HepG2 (cell line): ENCODE data around the gene KRTCAP2. TPM values are rescaled to one million over a fixed set of nuclear protein-coding genes. Genes with fewer than 3 reads are reported as not detected.

Experiments
- AHR ChIP-seq: IDR thresholded peaks from 2 replicates; pipeline ENCODE4 v1.6.1; 2018; ENCODE audit warnings: missing genetic modification reagents, missing compliant biosample characterization
- CC2D1A ChIP-seq: sonication (generic); formaldehyde crosslinking; IDR thresholded peaks from 2 replicates; pipeline ENCODE4 v1.8.1; 2023; ENCODE audit warnings: mild to moderate bottlenecking, missing genetic modification reagents
- CEBPZ ChIP-seq: IDR thresholded peaks from 2 replicates; pipeline ENCODE4 v1.6.1; 2012; ENCODE audit warnings: low read length, improper control_type of control experiment
- CHD4 ChIP-seq: fragments of 200-600 bp; sonication (generic); IDR thresholded peaks from 2 replicates; pipeline ENCODE4 v1.7.0; 2017; ENCODE audit warnings: mild to moderate bottlenecking, low read length, borderline replicate concordance
- ETV5 ChIP-seq: IDR thresholded peaks from 2 replicates; pipeline ENCODE4 v1.6.1; 2018; ENCODE audit warnings: missing biosample characterization, missing genetic modification reagents, inconsistent platforms, borderline replicate concordance
- HNRNPLL ChIP-seq: fragments of 200-400 bp; formaldehyde crosslinking; IDR thresholded peaks from 2 replicates; pipeline ENCODE4 v1.6.1; 2017; ENCODE audit warnings: mild to moderate bottlenecking, low read depth, low read length; ENCODE audit not compliant: poor library complexity, severe bottlenecking
- KAT7 ChIP-seq: IDR thresholded peaks from 2 replicates; pipeline ENCODE4 v1.6.1; 2018; ENCODE audit warnings: borderline replicate concordance, missing compliant biosample characterization
- KLF15 ChIP-seq: sonication (generic); formaldehyde crosslinking; IDR thresholded peaks from 2 replicates; pipeline ENCODE4 v1.8.1; 2023; ENCODE audit warnings: borderline replicate concordance, mild to moderate bottlenecking, inconsistent platforms, missing genetic modification reagents, mixed read lengths
- NFYB ChIP-seq: sonication (generic); formaldehyde crosslinking; IDR thresholded peaks from 2 replicates; pipeline ENCODE4 v1.4.0; 2020; ENCODE audit warnings: missing genetic modification reagents
- RFXAP ChIP-seq: sonication (generic); formaldehyde crosslinking; IDR thresholded peaks from 2 replicates; pipeline ENCODE4 v1.4.0; 2020; ENCODE audit warnings: missing genetic modification reagents, borderline replicate concordance
- TP53 ChIP-seq: sonication (generic); formaldehyde crosslinking; conservative IDR thresholded peaks from 2 replicates; pipeline ENCODE4 v1.4.0; 2020; ENCODE audit warnings: missing genetic modification reagents
- UBTF ChIP-seq: sonication (generic); formaldehyde crosslinking; IDR thresholded peaks from 2 replicates; pipeline ENCODE4 v1.4.0; 2020; ENCODE audit warnings: mild to moderate bottlenecking, missing genetic modification reagents
- WIZ ChIP-seq: sonication (generic); formaldehyde crosslinking; IDR thresholded peaks from 2 replicates; pipeline ENCODE4 v1.5.1; 2020; ENCODE audit warnings: mild to moderate bottlenecking, missing genetic modification reagents
- ZBTB25 ChIP-seq: IDR thresholded peaks from 2 replicates; pipeline ENCODE4 v1.6.1; 2018; ENCODE audit warnings: missing genetic modification reagents
- ZFP36 ChIP-seq: fragments of 150-350 bp; IDR thresholded peaks from 2 replicates; pipeline ENCODE4 v1.6.1; 2018; ENCODE audit warnings: borderline replicate concordance, low read length, low read depth; ENCODE audit not compliant: partially characterized antibody
- ZNF317 ChIP-seq: sonication (generic); formaldehyde crosslinking; IDR thresholded peaks from 2 replicates; pipeline ENCODE4 v1.5.0; 2020; ENCODE audit warnings: mild to moderate bottlenecking, missing genetic modification reagents
- ZNF557 ChIP-seq: sonication (generic); formaldehyde crosslinking; IDR thresholded peaks from 2 replicates; pipeline ENCODE4 v1.4.0; 2020; ENCODE audit warnings: missing genetic modification reagents
- ZNF562 ChIP-seq: sonication (generic); formaldehyde crosslinking; IDR thresholded peaks from 2 replicates; pipeline ENCODE4 v1.8.0; 2022; ENCODE audit warnings: missing genetic modification reagents, borderline replicate concordance
- ZNF567 ChIP-seq: sonication (generic); formaldehyde crosslinking; IDR thresholded peaks from 2 replicates; pipeline ENCODE4 v1.8.1; 2023; ENCODE audit warnings: mild to moderate bottlenecking, missing genetic modification reagents, borderline replicate concordance
- ZNF577 ChIP-seq: sonication (generic); formaldehyde crosslinking; IDR thresholded peaks from 2 replicates; pipeline ENCODE4 v1.4.0; 2020; ENCODE audit warnings: mild to moderate bottlenecking, low read depth, missing genetic modification reagents, borderline replicate concordance
- ZNF580 ChIP-seq: IDR thresholded peaks from 2 replicates; pipeline ENCODE4 v1.6.1; 2016; ENCODE audit warnings: low read depth, borderline replicate concordance
- polyA plus RNA-seq, 8 experiments: library from polyadenylated mRNA; depleted of rRNA in 3 of 8; stranded (reverse) in 7 of 8; unstranded in 1 of 8; fragments of >200 nt; fragmentation: Illumina TruSeq in 4 of 8; extraction: Trizol in 4 of 8; gene quantifications; 2 replicates each; pipeline versions ENCODE4 v1.2.1 to v1.2.3, GENCODE V29; 2011 to 2016; ENCODE audit warnings: low read depth in 4 of 8, missing spikeins in 1 of 8, mixed read lengths in 1 of 8; ENCODE audit not compliant: insufficient read depth in 1 of 8
- total RNA-seq, 5 experiments: library from RNA; depleted of rRNA; stranded (reverse); fragments of >200 nt; fragmentation: Illumina TruSeq; extraction: Trizol; gene quantifications; 2 replicates each; pipeline ENCODE4 v1.2.3, GENCODE V29; 2016; ENCODE audit warnings: low read depth in 1 of 5

Gene KRTCAP2
- total and polyA plus RNA-seq, 2 of the 13 experiments (the other 11 are each of a cell fraction or from before 2014, with no cell fraction given) = 77.3 to 79.4 TPM

GRCh38 chr1:155127105-155127966 lies 45.8 kb downstream of the KRTCAP2 start, which contains the start of gene EFNA1 (continued):
- TF ChIP-seq WIZ (CRISPR knock-in tag) (no peak), CEBPZ (no peak), CC2D1A (no peak), ZFP36 (peak; percentile 30), ZNF577 (CRISPR knock-in tag) (no peak), ZNF317 (CRISPR knock-in tag) (peak; percentile 77), KLF15 (CRISPR knock-in tag) (peak; percentile 84), ETV5 (CRISPR knock-in tag) (peak; percentile 64), UBTF (CRISPR knock-in tag) (peak; percentile 78), HNRNPLL (peak; percentile 98), ZNF567 (CRISPR knock-in tag) (no peak; the same call in 1 of the 2 replicates), KAT7 (CRISPR knock-in tag) (no peak; the same call in 1 of the 2 replicates), ZNF557 (peak; percentile 31; the same call in 1 of the 2 replicates), ZNF562 (no peak), NFYB (CRISPR knock-in tag) (no peak; the same call in 1 of the 2 replicates), AHR (peak; percentile 78; the same call in 1 of the 2 replicates), CHD4 (0 out of 2 replicates have a peak, but pooled peaks have one; percentile 6), ZNF580 (CRISPR knock-in tag) (peak; percentile 88; the same call in 1 of the 2 replicates), TP53 (CRISPR knock-in tag) (0 out of 2 replicates have a peak, but pooled peaks have one; percentile 56), ZBTB25 (CRISPR knock-in tag) (peak; percentile 82), RFXAP (CRISPR knock-in tag) (0 out of 2 replicates have a peak, but pooled peaks have one; percentile 47)
